SK-N-SH treated with all-trans-retinoic acid at 6 μM for 48 hours (cell line): ENCODE data around the gene IQCN.

Experiments
- ATAC-seq: fragments of 200-7000 bp; cut with Tn5 transposase; 3 replicates; pipeline ENCODE4 v1.9.1; 2020; ENCODE audit warnings: mild to moderate bottlenecking, moderate library complexity
- ARNTL ChIP-seq: fragments of 450-650 bp; formaldehyde crosslinking; IDR thresholded peaks from 2 replicates; pipeline ENCODE4 v1.5.0; 2020; ENCODE audit warnings: low read depth, mild to moderate bottlenecking, moderate library complexity, borderline replicate concordance
- BACH2 ChIP-seq: fragments of 250-450 bp; sonication (Bioruptor Pico); IDR thresholded peaks from 2 replicates; pipeline ENCODE4 v1.9.0; 2021; ENCODE audit warnings: mild to moderate bottlenecking, borderline replicate concordance
- CSDC2 ChIP-seq: fragments of 250-450 bp; sonication (Bioruptor Pico); IDR thresholded peaks from 2 replicates; pipeline ENCODE4 v1.5.0; 2020; ENCODE audit warnings: mild to moderate bottlenecking, moderate library complexity
- ESRRG ChIP-seq: fragments of 250-450 bp; sonication (Bioruptor Pico); IDR thresholded peaks from 2 replicates; pipeline ENCODE4 v1.6.1; 2021; ENCODE audit warnings: mild to moderate bottlenecking
- GLIS3 ChIP-seq: fragments of 250-450 bp; sonication (Bioruptor Pico); IDR thresholded peaks from 2 replicates; pipeline ENCODE4 v1.5.0; 2020; ENCODE audit warnings: mild to moderate bottlenecking, moderate library complexity
- ISL1 ChIP-seq: fragments of 250-450 bp; sonication (Bioruptor Pico); IDR thresholded peaks from 2 replicates; pipeline ENCODE4 v2.1.2; 2022; ENCODE audit warnings: mild to moderate bottlenecking, moderate library complexity
- PATZ1 ChIP-seq: fragments of 250-450 bp; sonication (Bioruptor Pico); IDR thresholded peaks from 2 replicates; pipeline ENCODE4 v1.8.0; 2020; ENCODE audit warnings: mild to moderate bottlenecking, moderate library complexity, borderline replicate concordance
- POU6F1 ChIP-seq: fragments of 250-450 bp; sonication (Bioruptor Pico); IDR thresholded peaks from 2 replicates; pipeline ENCODE4 v1.8.0; 2021; ENCODE audit warnings: low read depth, mild to moderate bottlenecking, moderate library complexity, borderline replicate concordance
- PPARA ChIP-seq: fragments of 250-450 bp; sonication (Bioruptor Pico); IDR thresholded peaks from 2 replicates; pipeline ENCODE4 v1.5.0; 2020; ENCODE audit warnings: mild to moderate bottlenecking, borderline replicate concordance
- RARB ChIP-seq: fragments of 250-450 bp; sonication (Bioruptor Pico); IDR thresholded peaks from 2 replicates; pipeline ENCODE4 v1.8.0; 2021; ENCODE audit warnings: mild to moderate bottlenecking, moderate library complexity
- SNAI2 ChIP-seq: fragments of 250-450 bp; sonication (Bioruptor Pico); IDR thresholded peaks from 2 replicates; pipeline ENCODE4 v1.5.0; 2020; ENCODE audit warnings: mild to moderate bottlenecking, moderate library complexity
- TCF4 ChIP-seq: fragments of 250-450 bp; sonication (Bioruptor Pico); IDR thresholded peaks from 2 replicates; pipeline ENCODE4 v1.8.0; 2021; ENCODE audit warnings: mild to moderate bottlenecking, moderate library complexity, borderline replicate concordance
- TOX ChIP-seq: fragments of 250-450 bp; sonication (Bioruptor Pico); IDR thresholded peaks from 2 replicates; pipeline ENCODE4 v1.8.0; 2021; ENCODE audit warnings: mild to moderate bottlenecking, moderate library complexity, borderline replicate concordance
- TSHZ2 ChIP-seq: fragments of 250-450 bp; sonication (Bioruptor Pico); IDR thresholded peaks from 2 replicates; pipeline ENCODE4 v1.5.0; 2020; ENCODE audit warnings: mild to moderate bottlenecking, moderate library complexity
- ZC3H10 ChIP-seq: fragments of 250-450 bp; sonication (Bioruptor Pico); IDR thresholded peaks from 2 replicates; pipeline ENCODE4 v1.5.1; 2021; ENCODE audit warnings: mild to moderate bottlenecking, moderate library complexity
- ZFP3 ChIP-seq: fragments of 250-450 bp; sonication (Bioruptor Pico); IDR thresholded peaks from 2 replicates; pipeline ENCODE4 v1.5.0; 2020; ENCODE audit warnings: mild to moderate bottlenecking, moderate library complexity
- ZFP30 ChIP-seq: fragments of 450-650 bp; formaldehyde crosslinking; IDR thresholded peaks from 2 replicates; pipeline ENCODE4 v1.5.0; 2022; ENCODE audit warnings: mild to moderate bottlenecking, moderate library complexity
- ZNF8 ChIP-seq: fragments of 450-650 bp; formaldehyde crosslinking; IDR thresholded peaks from 2 replicates; pipeline ENCODE4 v1.5.0; 2020; ENCODE audit warnings: mild to moderate bottlenecking, moderate library complexity
- TF ChIP-seq, protein P1 (sequence below): fragments of 250-450 bp; sonication (Bioruptor Pico); IDR thresholded peaks from 2 replicates; pipeline ENCODE4 v1.5.1; 2021; ENCODE audit warnings: mild to moderate bottlenecking, moderate library complexity
- TF ChIP-seq, protein P2 (sequence below): fragments of 250-450 bp; sonication (Bioruptor Pico); IDR thresholded peaks from 2 replicates; pipeline ENCODE4 v1.5.1; 2020; ENCODE audit warnings: low read depth, mild to moderate bottlenecking, moderate library complexity

IQCN gene

DNA sequence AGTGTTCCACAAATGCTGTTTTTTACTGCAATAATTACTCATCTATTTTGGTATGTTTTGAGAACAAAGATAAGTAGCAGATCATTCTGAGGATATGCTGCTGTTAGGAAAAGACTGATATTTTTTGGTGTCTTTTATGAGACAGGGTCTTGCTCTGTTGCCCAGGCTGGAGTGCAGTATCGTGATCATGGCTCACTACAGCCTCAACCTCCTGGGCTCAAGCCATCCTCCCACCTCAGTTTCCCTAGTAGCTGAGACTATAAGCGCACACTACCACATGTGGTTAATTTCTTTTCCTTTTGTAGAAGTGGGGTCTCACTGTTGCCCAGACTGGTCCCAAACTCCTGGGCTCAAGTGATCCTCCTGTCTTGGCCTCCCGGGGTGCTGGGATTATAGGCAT, 39.1 kb upstream of the IQCN start:
- ATAC-seq: no peak
- TF ChIP-seq TOX (no peak), ZFP3 (no peak), RARB (CRISPR knock-in tag) (no peak), SNAI2 (CRISPR knock-in tag) (no peak), POU6F1 (CRISPR knock-in tag) (no peak), ARNTL (CRISPR knock-in tag) (no peak), ESRRG (CRISPR knock-in tag) (no peak)
- TF ChIP-seq, protein P1, sequence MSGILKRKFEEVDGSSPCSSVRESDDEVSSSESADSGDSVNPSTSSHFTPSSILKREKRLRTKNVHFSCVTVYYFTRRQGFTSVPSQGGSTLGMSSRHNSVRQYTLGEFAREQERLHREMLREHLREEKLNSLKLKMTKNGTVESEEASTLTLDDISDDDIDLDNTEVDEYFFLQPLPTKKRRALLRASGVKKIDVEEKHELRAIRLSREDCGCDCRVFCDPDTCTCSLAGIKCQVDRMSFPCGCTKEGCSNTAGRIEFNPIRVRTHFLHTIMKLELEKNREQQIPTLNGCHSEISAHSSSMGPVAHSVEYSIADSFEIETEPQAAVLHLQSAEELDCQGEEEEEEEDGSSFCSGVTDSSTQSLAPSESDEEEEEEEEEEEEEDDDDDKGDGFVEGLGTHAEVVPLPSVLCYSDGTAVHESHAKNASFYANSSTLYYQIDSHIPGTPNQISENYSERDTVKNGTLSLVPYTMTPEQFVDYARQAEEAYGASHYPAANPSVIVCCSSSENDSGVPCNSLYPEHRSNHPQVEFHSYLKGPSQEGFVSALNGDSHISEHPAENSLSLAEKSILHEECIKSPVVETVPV (CRISPR knock-in tag): no peak
- TF ChIP-seq, all 23 proteins: peak for 0

- ATAC-seq: no peak
- TF ChIP-seq CSDC2 (CRISPR knock-in tag) (no peak), ZFP3 (no peak), PPARA (CRISPR knock-in tag) (no peak), ZC3H10 (CRISPR knock-in tag) (no peak), SNAI2 (CRISPR knock-in tag) (no peak), BACH2 (CRISPR knock-in tag) (no peak), ZFP30 (no peak), ARNTL (CRISPR knock-in tag) (no peak), POU6F1 (CRISPR knock-in tag) (no peak), ISL1 (no peak), TOX (no peak), ZNF8 (CRISPR knock-in tag) (no peak), GLIS3 (CRISPR knock-in tag) (no peak)
- TF ChIP-seq, protein P1 (CRISPR knock-in tag): no peak
- TF ChIP-seq, protein P2, sequence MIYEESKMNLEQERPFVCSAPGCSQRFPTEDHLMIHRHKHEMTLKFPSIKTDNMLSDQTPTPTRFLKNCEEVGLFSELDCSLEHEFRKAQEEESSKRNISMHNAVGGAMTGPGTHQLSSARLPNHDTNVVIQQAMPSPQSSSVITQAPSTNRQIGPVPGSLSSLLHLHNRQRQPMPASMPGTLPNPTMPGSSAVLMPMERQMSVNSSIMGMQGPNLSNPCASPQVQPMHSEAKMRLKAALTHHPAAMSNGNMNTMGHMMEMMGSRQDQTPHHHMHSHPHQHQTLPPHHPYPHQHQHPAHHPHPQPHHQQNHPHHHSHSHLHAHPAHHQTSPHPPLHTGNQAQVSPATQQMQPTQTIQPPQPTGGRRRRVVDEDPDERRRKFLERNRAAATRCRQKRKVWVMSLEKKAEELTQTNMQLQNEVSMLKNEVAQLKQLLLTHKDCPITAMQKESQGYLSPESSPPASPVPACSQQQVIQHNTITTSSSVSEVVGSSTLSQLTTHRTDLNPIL (CRISPR knock-in tag): no peak
These were observed 37.9 kb upstream of the IQCN start for GRCh38 chr19:18312092-18312534.

GRCh38 chr19:18311502-18312091, 37.3 kb upstream of the IQCN start:
- no peak for TF ChIP-seq TOX
- no peak for TF ChIP-seq PPARA (CRISPR knock-in tag)
- no peak for TF ChIP-seq ZFP3
- TF ChIP-seq ISL1: no peak
- TF ChIP-seq TCF4: no peak
- TF ChIP-seq TSHZ2 (CRISPR knock-in tag): no peak
- no peak for TF ChIP-seq PATZ1 (CRISPR knock-in tag)
- no peak for TF ChIP-seq POU6F1 (CRISPR knock-in tag)

More at GRCh38 chr19:18311502-18312091, 37.3 kb upstream of the IQCN start:
- ATAC-seq: no peak
